HepG2 (cell line): ENCODE results near the gene CREBZF.

Experiments used
- ARHGAP35 ChIP-seq: sonication (generic); formaldehyde crosslinking; IDR thresholded peaks from 2 replicates; pipeline ENCODE4 v1.9.0; 2022; ENCODE audit warnings: mild to moderate bottlenecking, inconsistent platforms, moderate library complexity, missing genetic modification reagents, borderline replicate concordance
- ASH2L ChIP-seq: fragments of 300-600, 200-600 bp; sonication (generic); IDR thresholded peaks from 2 replicates; pipeline ENCODE4 v1.7.0; 2017; ENCODE audit warnings: low read depth, mild to moderate bottlenecking, moderate library complexity, mixed read lengths, low read length; ENCODE audit not compliant: insufficient read length
- FOSL1 ChIP-seq: sonication (generic); formaldehyde crosslinking; IDR thresholded peaks from 2 replicates; pipeline ENCODE4 v1.9.0; 2021; ENCODE audit warnings: missing genetic modification reagents, borderline replicate concordance
- FOSL2 ChIP-seq: sonication (generic); formaldehyde crosslinking; IDR thresholded peaks from 2 replicates; pipeline ENCODE4 v1.4.0; 2020; ENCODE audit warnings: missing genetic modification reagents
- ZBTB1 ChIP-seq: sonication (generic); formaldehyde crosslinking; IDR thresholded peaks from 2 replicates; pipeline ENCODE4 v1.4.0; 2020; ENCODE audit warnings: missing genetic modification reagents, borderline replicate concordance
- ZNF224 ChIP-seq: sonication (generic); formaldehyde crosslinking; IDR thresholded peaks from 2 replicates; pipeline ENCODE4 v1.5.0; 2020; ENCODE audit warnings: mild to moderate bottlenecking, missing genetic modification reagents
- ZNF746 ChIP-seq: sonication (generic); formaldehyde crosslinking; IDR thresholded peaks from 2 replicates; pipeline ENCODE4 v1.8.0; 2022; ENCODE audit warnings: mild to moderate bottlenecking, missing genetic modification reagents
- TF ChIP-seq, protein P1 (sequence below): sonication (generic); formaldehyde crosslinking; IDR thresholded peaks from 2 replicates; pipeline ENCODE4 v1.5.0; 2020; ENCODE audit warnings: mild to moderate bottlenecking, missing genetic modification reagents, moderate library complexity
- TF ChIP-seq, protein P2 (sequence below): fragments of 450-650 bp; IDR thresholded peaks from 2 replicates; pipeline ENCODE4 v1.6.1; 2017; ENCODE audit warnings: mild to moderate bottlenecking

DNA sequence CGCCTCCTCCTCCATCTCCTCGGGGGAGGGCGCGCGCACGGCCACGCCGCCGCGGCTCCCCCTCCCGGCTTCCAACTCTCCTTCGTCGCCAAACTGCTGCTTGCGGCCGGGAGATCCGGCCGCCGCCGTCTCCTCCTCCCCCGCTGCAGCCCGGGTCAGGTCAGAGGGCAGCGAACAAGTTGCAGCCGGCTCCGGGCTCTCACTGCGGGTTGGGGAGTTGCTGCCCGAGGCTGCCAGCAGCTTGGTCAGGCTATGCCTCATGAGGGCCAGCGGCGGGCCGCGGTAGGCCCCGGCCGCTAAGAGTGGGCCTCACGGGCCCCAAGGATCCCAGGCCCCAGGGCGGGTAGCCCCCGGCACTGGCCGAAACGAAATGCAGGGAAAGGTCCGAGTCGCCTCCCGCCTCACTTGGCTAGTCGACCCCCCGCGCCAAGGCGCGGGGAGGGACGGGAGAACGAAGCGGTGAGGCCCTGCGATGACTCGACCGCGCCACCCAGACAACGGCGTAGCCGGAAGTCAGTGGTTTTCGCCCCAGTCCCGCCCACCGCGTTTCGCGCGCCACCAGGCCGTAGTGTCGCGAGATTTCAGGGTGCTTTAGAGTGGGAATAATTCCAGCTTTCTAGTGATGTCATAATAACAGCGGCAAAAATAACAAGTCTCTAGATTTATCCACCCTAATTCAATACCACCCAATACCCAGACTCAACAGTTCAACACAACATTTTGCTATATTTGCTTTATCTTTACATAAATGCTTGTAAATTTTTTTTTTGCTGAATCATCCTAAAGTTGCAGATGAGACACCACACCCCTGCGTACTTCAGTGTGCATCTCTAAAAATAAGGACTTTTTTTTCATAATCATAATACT, at the start of gene CREBZF:
- TF ChIP-seq ARHGAP35 (CRISPR knock-in tag) = 0 out of 2 replicates have a peak, but pooled peaks have one; percentile 61
- TF ChIP-seq FOSL1 = no peak
- TF ChIP-seq ASH2L = peak; percentile 93
- no peak for TF ChIP-seq ZBTB1 (CRISPR knock-in tag)
- TF ChIP-seq FOSL2 = peak; percentile 72
- TF ChIP-seq, protein P1, sequence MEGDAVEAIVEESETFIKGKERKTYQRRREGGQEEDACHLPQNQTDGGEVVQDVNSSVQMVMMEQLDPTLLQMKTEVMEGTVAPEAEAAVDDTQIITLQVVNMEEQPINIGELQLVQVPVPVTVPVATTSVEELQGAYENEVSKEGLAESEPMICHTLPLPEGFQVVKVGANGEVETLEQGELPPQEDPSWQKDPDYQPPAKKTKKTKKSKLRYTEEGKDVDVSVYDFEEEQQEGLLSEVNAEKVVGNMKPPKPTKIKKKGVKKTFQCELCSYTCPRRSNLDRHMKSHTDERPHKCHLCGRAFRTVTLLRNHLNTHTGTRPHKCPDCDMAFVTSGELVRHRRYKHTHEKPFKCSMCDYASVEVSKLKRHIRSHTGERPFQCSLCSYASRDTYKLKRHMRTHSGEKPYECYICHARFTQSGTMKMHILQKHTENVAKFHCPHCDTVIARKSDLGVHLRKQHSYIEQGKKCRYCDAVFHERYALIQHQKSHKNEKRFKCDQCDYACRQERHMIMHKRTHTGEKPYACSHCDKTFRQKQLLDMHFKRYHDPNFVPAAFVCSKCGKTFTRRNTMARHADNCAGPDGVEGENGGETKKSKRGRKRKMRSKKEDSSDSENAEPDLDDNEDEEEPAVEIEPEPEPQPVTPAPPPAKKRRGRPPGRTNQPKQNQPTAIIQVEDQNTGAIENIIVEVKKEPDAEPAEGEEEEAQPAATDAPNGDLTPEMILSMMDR (CRISPR knock-in tag) = peak; percentile 33; the same call in 1 of the 2 replicates
- TF ChIP-seq ZNF224 (CRISPR knock-in tag) = 0 out of 2 replicates have a peak, but pooled peaks have one; percentile 30
- TF ChIP-seq, protein P2, sequence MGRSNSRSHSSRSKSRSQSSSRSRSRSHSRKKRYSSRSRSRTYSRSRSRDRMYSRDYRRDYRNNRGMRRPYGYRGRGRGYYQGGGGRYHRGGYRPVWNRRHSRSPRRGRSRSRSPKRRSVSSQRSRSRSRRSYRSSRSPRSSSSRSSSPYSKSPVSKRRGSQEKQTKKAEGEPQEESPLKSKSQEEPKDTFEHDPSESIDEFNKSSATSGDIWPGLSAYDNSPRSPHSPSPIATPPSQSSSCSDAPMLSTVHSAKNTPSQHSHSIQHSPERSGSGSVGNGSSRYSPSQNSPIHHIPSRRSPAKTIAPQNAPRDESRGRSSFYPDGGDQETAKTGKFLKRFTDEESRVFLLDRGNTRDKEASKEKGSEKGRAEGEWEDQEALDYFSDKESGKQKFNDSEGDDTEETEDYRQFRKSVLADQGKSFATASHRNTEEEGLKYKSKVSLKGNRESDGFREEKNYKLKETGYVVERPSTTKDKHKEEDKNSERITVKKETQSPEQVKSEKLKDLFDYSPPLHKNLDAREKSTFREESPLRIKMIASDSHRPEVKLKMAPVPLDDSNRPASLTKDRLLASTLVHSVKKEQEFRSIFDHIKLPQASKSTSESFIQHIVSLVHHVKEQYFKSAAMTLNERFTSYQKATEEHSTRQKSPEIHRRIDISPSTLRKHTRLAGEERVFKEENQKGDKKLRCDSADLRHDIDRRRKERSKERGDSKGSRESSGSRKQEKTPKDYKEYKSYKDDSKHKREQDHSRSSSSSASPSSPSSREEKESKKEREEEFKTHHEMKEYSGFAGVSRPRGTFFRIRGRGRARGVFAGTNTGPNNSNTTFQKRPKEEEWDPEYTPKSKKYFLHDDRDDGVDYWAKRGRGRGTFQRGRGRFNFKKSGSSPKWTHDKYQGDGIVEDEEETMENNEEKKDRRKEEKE = no peak
- no peak for TF ChIP-seq ZNF746 (CRISPR knock-in tag)
